Measurements from ENCODE around the gene MLANA. TPM values are rescaled to one million over a fixed set of nuclear protein-coding genes. Genes with fewer than 3 reads are reported as not detected.

MLANA gene
- total RNA-seq, 4 donors from 2014 or later = 6.3 to 20.1 (median 12.3) TPM

DNA sequence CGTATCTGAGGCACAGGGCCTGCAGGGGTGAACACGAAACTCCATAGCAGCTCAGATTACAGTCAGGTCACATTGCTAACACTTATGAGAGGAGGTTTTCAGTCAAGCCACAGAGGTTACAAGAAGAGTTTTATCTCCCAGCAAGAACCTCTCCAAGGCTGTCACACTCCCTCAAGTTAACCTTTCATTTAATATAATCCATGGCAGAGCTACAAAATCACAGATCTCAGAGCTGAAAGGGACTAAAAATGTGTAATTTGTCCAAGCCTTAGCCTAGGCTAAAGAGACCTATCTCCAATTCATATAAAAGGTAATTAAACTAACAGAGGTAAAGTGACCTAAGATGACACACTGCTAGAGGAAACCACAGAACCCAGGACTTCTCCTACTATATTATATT, 57.2 kb downstream of the MLANA start:
- TF ChIP-seq POLR2A (IDR thresholded peaks at IDR 0.05) = no peak
- TF ChIP-seq, protein P1, sequence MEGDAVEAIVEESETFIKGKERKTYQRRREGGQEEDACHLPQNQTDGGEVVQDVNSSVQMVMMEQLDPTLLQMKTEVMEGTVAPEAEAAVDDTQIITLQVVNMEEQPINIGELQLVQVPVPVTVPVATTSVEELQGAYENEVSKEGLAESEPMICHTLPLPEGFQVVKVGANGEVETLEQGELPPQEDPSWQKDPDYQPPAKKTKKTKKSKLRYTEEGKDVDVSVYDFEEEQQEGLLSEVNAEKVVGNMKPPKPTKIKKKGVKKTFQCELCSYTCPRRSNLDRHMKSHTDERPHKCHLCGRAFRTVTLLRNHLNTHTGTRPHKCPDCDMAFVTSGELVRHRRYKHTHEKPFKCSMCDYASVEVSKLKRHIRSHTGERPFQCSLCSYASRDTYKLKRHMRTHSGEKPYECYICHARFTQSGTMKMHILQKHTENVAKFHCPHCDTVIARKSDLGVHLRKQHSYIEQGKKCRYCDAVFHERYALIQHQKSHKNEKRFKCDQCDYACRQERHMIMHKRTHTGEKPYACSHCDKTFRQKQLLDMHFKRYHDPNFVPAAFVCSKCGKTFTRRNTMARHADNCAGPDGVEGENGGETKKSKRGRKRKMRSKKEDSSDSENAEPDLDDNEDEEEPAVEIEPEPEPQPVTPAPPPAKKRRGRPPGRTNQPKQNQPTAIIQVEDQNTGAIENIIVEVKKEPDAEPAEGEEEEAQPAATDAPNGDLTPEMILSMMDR (IDR thresholded peaks at IDR 0.05) = no peak

DNA sequence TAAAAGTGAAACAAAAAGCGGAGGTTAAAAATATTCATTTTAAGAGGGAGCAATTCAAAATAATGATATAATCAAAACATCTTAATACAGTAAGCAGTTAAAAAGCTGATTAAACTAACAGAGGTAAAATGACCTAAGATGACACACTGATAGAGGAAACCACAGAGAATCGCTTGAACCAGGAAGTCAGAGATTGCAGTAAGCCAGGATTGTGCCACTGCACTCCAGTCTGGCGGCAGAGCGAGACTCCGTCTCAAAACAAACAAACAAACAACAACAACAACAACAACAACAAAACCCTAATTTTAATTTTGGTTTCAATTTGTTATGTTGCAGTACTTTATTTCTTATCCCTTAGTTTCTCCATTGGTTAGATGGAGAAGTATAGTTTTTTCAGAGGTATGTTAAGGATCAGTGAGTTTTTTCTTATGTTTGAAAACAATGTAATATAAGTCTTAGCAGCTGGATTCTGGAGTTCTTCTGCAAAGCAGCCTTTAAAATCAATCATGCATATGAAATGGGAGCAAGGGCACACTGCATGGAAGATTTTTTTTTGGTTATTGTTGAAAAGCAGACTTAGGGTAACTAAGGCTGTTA, 58.5 kb downstream of the MLANA start:
- intact Hi-C loops (cut with DNase I; ENCODE audit: low total_unique reads) = no loop called here
- 36 to 56% methylated on average over 5 of the region's 5 CpGs for WGBS, 2 donors
- peak in 1 of 2 donors; percentile 29 for DNase-seq (ENCODE audit: low spot score in 2 of 2)
- H3K4me3 ChIP-seq (ENCODE audit: low read depth, poor library complexity, severe bottlenecking) = no peak overlapping the region
- TF ChIP-seq, protein P1 (IDR thresholded peaks at IDR 0.05) = no peak
- TF ChIP-seq POLR2A (IDR thresholded peaks at IDR 0.05) = no peak

More for the DNA sequence above, 57.2 kb downstream of the MLANA start:
- 81 to 90% methylated on average over 2 of the region's 2 CpGs for WGBS, 2 donors
- DNase-seq (ENCODE audit: low spot score in 2 of 2) = no peak
- intact Hi-C loops (cut with DNase I; ENCODE audit: low total_unique reads) = no loop called here
- H3K4me3 ChIP-seq (ENCODE audit: low read depth, poor library complexity, severe bottlenecking) = no peak overlapping the region

DNA sequence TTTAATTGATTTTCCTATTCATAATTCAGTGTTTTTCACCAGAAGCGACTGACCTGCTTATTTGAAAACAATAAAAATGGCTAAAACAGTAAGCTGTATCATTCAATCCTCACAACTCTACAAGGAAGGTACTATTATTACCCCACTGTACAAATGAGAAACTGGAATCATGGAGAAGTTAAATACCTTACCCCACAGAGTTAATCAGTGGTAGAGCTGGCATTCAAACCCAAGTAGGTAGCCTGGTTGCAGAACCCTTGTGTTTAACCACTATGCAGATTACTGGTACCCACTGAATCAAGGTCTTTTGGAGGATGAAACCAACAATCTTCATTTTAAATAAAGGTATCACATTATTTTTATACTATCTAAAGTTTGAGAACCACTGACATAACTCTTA, 59.6 kb downstream of the MLANA start:
- intact Hi-C loops (cut with DNase I; ENCODE audit: low total_unique reads) = no loop called here
- TF ChIP-seq, protein P1 (IDR thresholded peaks at IDR 0.05) = no peak
- TF ChIP-seq POLR2A (IDR thresholded peaks at IDR 0.05) = no peak
- DNase-seq (ENCODE audit: low spot score in 2 of 2) = no peak
- 94% methylated on average over 1 of the region's 1 CpG for WGBS, 2 donors
- no peak overlapping the region for H3K4me3 ChIP-seq (ENCODE audit: low read depth, poor library complexity, severe bottlenecking)

DNA sequence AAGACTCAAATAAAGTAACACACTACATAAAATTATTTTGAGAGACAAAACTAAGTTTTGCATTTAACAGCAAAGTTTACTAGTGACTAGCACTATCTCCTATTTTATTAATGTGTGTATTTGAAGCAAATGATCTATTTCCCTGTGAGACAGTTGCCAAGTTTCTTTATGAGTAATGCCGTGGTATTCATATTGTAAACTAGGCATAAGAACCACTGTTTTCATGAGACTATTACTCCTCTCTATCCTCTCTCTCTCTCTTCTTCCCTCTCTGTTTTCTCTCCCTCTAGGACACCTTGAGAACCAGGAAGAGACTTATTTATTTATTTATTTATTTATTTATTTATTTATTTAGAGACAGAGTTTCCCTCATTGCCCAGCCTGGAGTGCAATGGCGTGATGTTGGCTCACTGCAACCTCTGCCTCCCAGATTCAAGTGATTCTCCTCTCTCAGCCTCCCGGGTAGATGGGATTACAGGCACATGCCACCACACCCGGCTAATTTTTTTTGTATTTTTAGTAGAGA, 61.1 kb downstream of the MLANA start:
- TF ChIP-seq, protein P1 (IDR thresholded peaks at IDR 0.05) = no peak
- TF ChIP-seq POLR2A (IDR thresholded peaks at IDR 0.05) = no peak
- no peak for DNase-seq (ENCODE audit: low spot score in 2 of 2)
- WGBS, 2 donors = 85 to 87% methylated on average over 4 of the region's 4 CpGs
- intact Hi-C loops (cut with DNase I; ENCODE audit: low total_unique reads) = no loop called here
- no peak overlapping the region for H3K4me3 ChIP-seq (ENCODE audit: low read depth, poor library complexity, severe bottlenecking)

DNA sequence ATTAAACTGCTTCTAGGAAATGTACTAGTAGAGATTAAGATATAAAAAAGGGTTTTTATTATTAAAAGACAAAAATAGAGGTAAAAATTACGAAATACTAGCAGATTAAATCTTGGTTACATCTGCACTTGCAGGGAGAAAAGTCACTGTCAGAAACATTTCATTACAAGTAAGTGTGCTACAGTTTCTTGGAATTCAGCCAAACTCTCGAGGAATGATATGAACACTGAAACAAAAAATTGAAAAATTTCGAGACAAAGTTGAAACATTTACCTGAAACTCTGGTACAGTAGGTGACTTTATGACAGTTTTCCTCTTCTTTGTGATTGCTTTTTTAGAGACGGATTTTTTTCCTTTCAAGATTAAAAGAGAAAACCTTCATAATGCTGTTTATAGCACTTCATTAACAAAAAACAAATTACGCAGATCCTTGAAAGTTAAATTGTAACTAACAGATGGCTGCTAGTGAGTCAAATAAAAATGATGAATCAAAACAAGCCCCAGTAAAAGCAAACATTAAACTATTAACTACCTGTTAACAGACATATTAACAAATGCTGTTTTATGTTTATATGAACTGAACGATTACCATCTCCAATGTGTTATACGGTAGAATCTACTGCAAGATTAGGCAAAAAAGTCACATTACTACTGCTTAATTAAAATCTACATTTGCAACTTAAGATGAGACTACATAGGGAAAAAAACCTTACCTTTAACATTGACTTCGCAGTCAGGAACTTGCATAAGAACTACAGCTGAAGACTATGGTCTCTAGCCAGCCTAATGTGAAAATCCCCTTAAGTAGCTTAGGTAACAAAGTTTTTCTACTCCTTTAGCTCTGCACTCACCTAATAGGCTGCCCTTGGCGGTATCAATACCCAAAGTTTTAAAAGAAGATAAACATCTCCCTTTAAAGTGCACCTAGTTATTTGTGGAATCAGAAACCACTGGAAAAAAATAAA, 63.3 kb downstream of the MLANA start:
- 76 to 78% methylated on average over 9 of the region's 9 CpGs for WGBS, 2 donors
- intact Hi-C loops (cut with DNase I; ENCODE audit: low total_unique reads) = no loop called here
- no peak for DNase-seq (ENCODE audit: low spot score in 2 of 2)
- TF ChIP-seq, protein P1 (IDR thresholded peaks at IDR 0.05) = no peak
- no peak for TF ChIP-seq POLR2A (IDR thresholded peaks at IDR 0.05)
- H3K4me3 ChIP-seq (ENCODE audit: low read depth, poor library complexity, severe bottlenecking) = no peak overlapping the region

Measured in lower leg skin (tissue), 4 donors.